LNCaP clone FGC (cell line): Measurements from ENCODE around the gene SESN1.

ENCODE experiments used
- DNase-seq: peaks from one replicate; pipeline ENCODE4 v3.0.0-alpha.2; 2011; ENCODE audit warnings: low read depth
- H3K4me3 ChIP-seq: 2 replicates; pipeline ENCODE4 v1.5.1; 2011; ENCODE audit warnings: mild to moderate bottlenecking, low read depth, low read length, control low read depth
- TF ChIP-seq, protein P1 (sequence below): IDR thresholded peaks from 2 replicates; pipeline ENCODE4 v1.5.1; 2012; ENCODE audit warnings: mild to moderate bottlenecking; ENCODE audit not compliant: control insufficient read depth, insufficient read depth; ENCODE audit errors: extremely low read depth

Gene SESN1

DNA sequence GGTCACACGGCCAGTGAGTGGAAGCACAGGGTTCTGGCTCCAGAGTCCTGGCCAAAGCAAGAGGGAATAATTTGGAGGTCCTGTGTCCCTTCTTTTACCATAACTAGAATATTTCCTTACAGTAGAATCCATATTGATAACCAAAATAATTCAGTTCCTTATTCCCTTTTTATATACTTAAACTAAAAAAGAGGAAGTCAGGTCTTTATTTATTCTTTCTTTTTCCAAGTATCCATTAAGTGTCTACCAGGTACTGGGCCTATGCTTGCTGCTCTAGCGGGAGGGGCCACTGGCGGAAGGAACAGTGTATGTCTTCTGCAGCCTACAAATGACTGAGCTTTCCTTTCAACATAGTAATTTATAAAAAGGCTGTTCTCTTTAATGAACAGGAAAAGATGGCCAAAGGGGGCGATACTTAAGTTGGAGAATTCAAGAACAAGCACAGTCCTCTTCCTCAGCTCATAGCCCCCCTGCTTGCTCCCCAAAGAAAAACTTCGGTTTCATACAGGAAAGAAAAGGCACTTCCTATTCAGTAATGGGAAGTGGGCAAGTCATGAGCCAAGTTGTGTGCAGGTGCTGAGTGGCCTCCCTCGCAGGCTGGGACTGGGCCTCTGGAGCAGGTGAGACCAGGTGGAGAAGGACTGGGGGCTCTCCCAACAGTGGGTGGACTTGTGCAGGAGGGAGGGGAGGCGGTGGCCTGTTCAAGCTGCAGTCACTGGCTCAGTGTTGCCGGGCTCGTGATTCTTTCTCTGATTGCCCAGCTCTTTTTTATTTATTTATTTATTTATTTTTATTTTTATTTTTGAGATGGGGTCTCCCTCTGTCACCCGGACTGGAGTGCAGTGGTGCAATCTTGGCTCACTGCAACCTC is 135.5 kb downstream of the SESN1 start:
- no peak overlapping the region for H3K4me3 ChIP-seq
- DNase-seq, result no peak
- TF ChIP-seq, protein P1, sequence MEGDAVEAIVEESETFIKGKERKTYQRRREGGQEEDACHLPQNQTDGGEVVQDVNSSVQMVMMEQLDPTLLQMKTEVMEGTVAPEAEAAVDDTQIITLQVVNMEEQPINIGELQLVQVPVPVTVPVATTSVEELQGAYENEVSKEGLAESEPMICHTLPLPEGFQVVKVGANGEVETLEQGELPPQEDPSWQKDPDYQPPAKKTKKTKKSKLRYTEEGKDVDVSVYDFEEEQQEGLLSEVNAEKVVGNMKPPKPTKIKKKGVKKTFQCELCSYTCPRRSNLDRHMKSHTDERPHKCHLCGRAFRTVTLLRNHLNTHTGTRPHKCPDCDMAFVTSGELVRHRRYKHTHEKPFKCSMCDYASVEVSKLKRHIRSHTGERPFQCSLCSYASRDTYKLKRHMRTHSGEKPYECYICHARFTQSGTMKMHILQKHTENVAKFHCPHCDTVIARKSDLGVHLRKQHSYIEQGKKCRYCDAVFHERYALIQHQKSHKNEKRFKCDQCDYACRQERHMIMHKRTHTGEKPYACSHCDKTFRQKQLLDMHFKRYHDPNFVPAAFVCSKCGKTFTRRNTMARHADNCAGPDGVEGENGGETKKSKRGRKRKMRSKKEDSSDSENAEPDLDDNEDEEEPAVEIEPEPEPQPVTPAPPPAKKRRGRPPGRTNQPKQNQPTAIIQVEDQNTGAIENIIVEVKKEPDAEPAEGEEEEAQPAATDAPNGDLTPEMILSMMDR, result no peak

GRCh38 chr6:108957221-108957620 is 137.4 kb downstream of the SESN1 start:
- no peak for DNase-seq
- TF ChIP-seq, protein P1, result no peak
- no peak overlapping the region for H3K4me3 ChIP-seq

- no peak for DNase-seq
- H3K4me3 ChIP-seq, result no peak overlapping the region
- TF ChIP-seq, protein P1, result no peak
Observed at GRCh38 chr6:108955329-108955949, 139.2 kb downstream of the SESN1 start.

DNA sequence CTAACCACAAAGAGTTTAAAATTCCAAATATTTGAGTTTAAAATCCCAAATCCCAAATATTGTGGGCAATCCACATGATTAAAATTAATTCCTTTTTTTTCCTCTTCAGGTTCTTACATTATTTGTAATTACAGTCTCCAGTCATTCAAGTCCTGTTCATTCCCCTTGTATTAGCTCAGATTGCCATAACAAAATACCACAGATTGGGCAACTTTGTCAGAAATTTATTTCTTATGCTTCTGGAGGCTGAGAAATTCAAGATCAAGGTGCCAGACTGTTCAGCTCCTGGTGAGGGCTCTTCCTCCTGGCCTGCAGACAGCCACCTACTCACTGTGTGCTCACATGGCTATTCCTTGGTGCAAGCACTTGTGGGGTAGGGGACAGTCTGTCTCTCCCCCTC is 141.0 kb downstream of the SESN1 start:
- DNase-seq, result no peak
- H3K4me3 ChIP-seq, result no peak overlapping the region
- TF ChIP-seq, protein P1, result no peak

GRCh38 chr6:108952776-108953486 is 141.7 kb downstream of the SESN1 start:
- H3K4me3 ChIP-seq, result no peak overlapping the region
- TF ChIP-seq, protein P1, result no peak
- DNase-seq, result no peak

DNA sequence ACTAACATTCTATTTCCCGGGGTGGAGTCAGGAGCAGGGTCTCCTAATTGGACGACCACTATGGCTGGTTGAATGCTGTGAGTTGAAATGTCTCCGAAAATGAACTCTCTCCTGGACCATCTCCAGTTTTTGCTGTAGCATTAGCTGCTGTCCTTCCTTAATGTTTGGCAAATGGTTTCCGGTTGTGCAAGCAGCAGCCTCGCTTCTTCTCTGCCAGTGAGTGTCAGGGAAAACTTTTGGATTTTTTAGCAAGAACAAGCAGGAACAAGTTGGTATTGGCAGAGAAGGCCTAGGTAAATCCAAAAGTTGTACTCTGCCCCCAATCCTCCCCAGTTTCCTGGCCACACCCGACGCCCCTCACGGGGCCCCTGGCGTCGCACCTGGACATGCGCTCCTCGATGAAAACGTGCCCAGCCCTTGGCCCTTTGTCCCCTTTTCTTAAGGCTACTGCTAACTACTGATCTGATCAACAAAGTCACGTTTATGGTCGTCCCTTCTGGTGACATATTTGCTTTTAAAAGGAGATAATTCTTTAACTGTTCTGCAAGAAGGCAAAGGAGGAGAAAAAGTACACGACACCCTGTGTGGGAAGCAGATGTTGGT is 143.2 kb downstream of the SESN1 start:
- H3K4me3 ChIP-seq, result no peak overlapping the region
- TF ChIP-seq, protein P1, result no peak
- no peak for DNase-seq
